DOHH2 (cell line): Measurements from ENCODE around the gene COP1.

Source experiments
- CTCF ChIP-seq: fragments of 200-600 bp; sonication (generic); IDR thresholded peaks from one replicate; pipeline ENCODE4 v1.5.1; 2014; ENCODE audit warnings: antibody characterized with exemption, mild to moderate bottlenecking, low read depth, low read length; ENCODE audit not compliant: poor library complexity, severe bottlenecking
- EZH2phosphoT487 ChIP-seq: fragments of 200-600 bp; sonication (generic); IDR thresholded peaks from 2 replicates; pipeline ENCODE4 v1.6.1; 2017; ENCODE audit warnings: borderline replicate concordance, mild to moderate bottlenecking, antibody characterized with exemption, low read length, moderate library complexity, mixed read lengths

DNA sequence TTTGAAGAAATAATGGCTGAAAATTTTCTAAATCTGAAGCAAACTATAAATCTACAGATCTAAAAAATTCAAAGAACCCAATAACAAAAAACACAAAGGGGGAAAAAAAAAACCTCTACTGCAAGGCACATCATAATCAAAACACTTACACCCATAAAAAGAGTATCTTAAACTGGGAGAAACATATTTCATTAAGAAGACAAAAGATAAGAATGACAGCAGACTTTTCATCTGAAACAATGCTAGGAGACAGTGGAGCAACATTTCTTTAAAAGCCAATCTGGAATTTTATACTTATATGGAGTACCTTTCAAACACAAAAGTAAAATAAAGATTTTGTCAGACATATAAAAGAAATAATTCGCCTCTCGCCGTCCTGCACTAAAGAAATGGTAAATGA, 49.1 kb downstream of the COP1 start:
- TF ChIP-seq CTCF (no peak), EZH2phosphoT487 (no peak)
